HG02623 (cell line): ENCODE results near the gene MRPL32.

Experiments
- ATAC-seq: cut with Tn5 transposase; IDR thresholded peaks from one replicate; pipeline ENCODE4 v1.9.1; 2021; ENCODE audit warnings: moderate library complexity; ENCODE audit not compliant: unreplicated experiment

MRPL32 gene

DNA sequence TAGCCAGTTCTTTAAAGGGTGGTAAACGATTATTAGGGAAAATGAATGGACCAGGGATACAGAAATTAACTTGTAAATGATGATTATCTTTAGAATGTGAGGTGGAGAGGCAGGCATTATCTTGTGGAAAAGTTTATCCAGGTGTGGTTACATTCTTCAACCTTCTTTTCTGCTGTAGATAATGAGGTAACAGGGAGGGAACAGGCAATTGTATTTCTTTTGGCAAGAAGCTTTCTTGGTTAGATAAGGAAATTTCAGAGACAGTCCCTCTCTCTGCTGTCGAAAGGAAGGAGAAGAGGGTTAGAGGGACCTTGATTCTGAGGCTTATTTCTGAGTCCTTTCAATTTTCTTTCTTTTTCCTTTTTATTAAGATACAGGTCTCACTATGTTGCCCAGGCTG is 32.1 kb downstream of the MRPL32 start:
- ATAC-seq = no peak

GRCh38 chr7:42964849-42965805 is 33.0 kb downstream of the MRPL32 start:
- no peak for ATAC-seq

- no peak for ATAC-seq
Measured at GRCh38 chr7:42967391-42967790, 35.2 kb downstream of the MRPL32 start.

DNA sequence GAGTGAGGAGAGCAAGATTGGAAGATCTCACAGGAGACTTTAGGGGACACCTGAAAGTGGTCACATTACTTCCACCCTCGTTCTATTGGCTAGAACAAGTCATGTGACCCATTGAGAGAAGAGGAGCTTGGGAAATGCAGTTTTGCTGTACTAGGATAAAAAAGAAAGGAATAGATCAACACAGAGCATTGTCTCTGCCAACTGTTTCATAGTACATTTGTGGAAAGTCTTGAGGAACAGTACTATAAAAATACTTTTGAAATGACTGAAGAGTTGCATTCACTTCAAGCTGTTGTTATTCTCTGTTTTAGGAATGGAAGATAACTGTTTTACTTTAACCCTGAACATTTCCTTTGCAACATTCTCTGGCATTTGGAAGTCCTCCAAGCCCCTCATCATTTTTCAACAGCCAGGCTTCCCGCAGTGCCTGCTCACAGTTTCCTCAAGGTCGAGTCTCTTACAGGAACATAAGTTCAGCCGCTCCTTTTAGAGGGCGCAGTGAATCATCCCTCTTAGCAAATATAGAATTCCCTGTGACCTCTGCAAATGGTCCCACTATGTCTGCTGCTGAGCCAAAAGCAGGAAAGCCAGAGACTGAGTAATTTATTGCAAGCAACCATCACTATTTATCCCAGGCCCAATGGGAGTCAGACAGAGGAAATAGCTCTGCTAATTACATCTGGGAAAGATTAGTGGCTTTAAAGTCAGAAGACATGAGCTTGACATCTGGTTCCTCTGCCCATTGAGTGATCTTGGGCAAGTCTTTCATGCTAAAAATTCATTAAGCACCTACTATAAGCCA is 40.7 kb downstream of the MRPL32 start:
- no peak for ATAC-seq

- no peak for ATAC-seq
Measured at GRCh38 chr7:42976371-42976770, 44.2 kb downstream of the MRPL32 start.

GRCh38 chr7:42978496-42978895 is 46.3 kb downstream of the MRPL32 start:
- ATAC-seq = no peak

GRCh38 chr7:42980084-42980483 is 47.9 kb downstream of the MRPL32 start:
- no peak for ATAC-seq

DNA sequence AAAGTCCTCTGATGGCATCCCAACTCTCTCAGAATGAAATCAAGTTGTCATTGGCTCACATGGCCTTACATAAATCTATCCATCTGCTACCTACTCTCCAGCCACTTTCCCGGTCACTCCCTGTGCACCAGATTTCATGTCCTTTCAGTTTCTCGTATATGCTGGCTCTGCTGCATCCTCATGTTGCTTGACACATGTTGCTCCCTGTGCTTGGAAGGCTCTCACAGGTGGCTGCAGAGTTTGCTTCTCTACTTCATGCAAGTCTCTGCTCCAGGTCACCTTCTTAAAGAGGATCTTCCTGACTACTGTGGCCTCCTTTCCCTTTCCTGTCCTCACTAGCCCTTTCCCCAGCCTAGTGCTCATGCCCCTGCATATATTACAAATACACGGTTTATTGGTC is 48.3 kb downstream of the MRPL32 start:
- ATAC-seq = no peak

DNA sequence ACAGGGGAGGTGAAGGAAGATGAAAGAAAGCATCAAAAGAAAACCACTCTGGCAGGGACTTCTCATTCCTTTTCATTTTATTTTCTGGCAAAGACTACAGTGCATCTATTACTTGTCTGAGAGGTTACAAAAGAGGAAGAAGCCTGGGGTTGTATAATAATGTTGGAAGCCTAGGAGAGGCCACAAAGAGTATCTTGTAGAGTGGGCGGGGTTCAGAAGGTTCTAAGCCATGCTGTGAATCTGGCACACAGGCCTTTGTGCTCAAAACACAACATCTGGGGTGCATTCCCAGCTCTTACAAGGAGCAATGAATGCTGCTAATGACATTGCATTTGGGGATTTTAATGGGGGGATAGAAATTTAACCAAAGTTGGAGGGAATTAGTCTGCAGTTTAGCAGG is 49.4 kb downstream of the MRPL32 start:
- no peak for ATAC-seq

DNA sequence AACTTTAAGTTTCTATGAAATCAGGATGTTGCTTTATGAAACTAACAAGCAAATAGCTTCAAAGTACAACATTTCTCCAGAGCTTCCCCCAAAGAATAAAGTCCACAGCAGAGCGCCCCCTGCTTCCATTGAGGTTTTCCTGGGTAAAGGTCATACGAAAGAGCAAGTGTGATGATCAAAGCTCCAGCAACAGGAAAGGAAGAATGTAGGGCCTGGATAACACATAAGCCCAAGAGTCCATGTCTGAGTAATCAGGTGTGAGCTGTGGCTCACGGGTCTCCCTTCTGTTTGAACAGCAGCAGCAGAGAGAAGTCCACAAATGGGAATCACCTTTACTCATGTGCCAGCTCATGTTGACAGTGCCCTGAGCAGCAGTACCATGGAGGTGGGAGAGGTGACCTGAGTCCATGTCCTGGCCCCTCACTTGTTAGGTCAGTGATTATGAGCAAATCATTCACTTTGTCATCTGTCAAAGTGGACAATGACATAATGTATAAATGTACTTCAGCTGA is 50.5 kb downstream of the MRPL32 start:
- ATAC-seq = no peak

DNA sequence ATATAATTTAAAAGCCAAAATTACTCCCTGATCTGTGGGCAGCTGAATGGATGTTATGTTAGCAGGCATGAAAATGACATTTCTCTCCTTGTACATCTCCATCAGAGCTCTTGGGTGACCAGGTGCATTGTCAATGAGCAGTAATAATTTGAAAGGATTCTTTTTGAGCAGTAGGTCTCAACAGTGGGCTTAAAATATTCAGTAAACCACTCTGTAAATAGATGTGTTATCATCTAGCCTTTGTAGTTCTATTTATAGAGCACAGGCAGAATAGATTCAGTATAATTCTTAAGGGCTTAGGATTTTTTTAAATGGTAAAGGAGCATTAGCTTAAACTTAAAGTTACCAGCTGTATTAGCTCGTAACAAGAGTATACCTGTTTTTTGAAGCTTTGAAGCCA is 52.0 kb downstream of the MRPL32 start:
- ATAC-seq = no peak

DNA sequence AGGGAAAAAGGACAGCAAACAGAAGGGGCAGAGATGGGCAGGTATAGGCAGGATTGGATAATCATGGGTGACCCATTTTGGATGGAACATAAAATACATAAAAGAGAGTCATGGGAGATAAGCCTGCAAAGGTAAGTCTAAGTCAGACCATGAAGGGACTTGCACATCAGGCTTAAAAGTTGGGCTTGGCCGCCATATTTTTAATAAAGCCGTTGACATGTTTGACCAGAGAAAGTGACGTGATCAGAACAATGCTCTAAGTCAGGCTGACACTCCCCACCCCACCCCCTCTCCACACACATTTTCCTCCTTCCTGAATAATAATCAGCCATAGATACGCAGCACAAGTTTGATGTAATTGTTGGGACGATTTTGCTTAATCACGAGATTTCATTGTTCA is 54.0 kb downstream of the MRPL32 start:
- no peak for ATAC-seq

- ATAC-seq = no peak
Measured at GRCh38 chr7:42986781-42987248, 54.6 kb downstream of the MRPL32 start.
